SU-DHL-6 (cell line): ENCODE data around the gene CLDN6.

Experiments
- H2AFZ ChIP-seq: fragments of 200-600 bp; sonication (generic); 2 replicates; pipeline ENCODE4 v1.6.1; 2014; ENCODE audit warnings: low read depth, mild to moderate bottlenecking, moderate library complexity, mixed read lengths, antibody characterized with exemption, low read length; ENCODE audit not compliant: severe bottlenecking
- H3F3A ChIP-seq: fragments of 200-600 bp; shearing (Covaris generic); 2 replicates; pipeline ENCODE4 v1.6.0; 2016; ENCODE audit warnings: antibody characterized with exemption, mild to moderate bottlenecking; ENCODE audit not compliant: insufficient read depth
- H3K27ac ChIP-seq: fragments of 200-600 bp; sonication (generic); 2 replicates; pipeline ENCODE4 v1.5.1; 2016; ENCODE audit warnings: low read depth, mild to moderate bottlenecking, low read length, moderate library complexity, mixed read lengths
- H3K27me3 ChIP-seq: fragments of 200-600 bp; sonication (generic), shearing (Covaris generic); 2 replicates; pipeline ENCODE4 v1.6.0; 2014; ENCODE audit warnings: mild to moderate bottlenecking, low read length
- H3K36me3 ChIP-seq: fragments of 200-600 bp; sonication (generic); 2 replicates; pipeline ENCODE4 v1.6.1; 2014; ENCODE audit warnings: mild to moderate bottlenecking, low read length, mixed read lengths
- H3K4me2 ChIP-seq: fragments of 300-600, 200-600 bp; shearing (Covaris generic), sonication (generic); 2 replicates; pipeline ENCODE4 v1.6.0; 2014; ENCODE audit warnings: low read length, low read depth, mild to moderate bottlenecking; ENCODE audit not compliant: poor library complexity, severe bottlenecking
- H3K4me3 ChIP-seq: fragments of 200-600 bp; sonication (generic); 2 replicates; pipeline ENCODE4 v1.5.1; 2014; ENCODE audit warnings: antibody characterized with exemption, low read length, mild to moderate bottlenecking, mixed read lengths; ENCODE audit not compliant: insufficient read depth, poor library complexity, severe bottlenecking
- H3K79me2 ChIP-seq: fragments of 200-600 bp; sonication (generic); 2 replicates; pipeline ENCODE4 v1.6.1; 2014; ENCODE audit warnings: mild to moderate bottlenecking, low read length, moderate library complexity; ENCODE audit not compliant: insufficient read depth
- H3K9ac ChIP-seq: fragments of 200-600 bp; sonication (generic); 2 replicates; pipeline ENCODE4 v1.7.0; 2014; ENCODE audit warnings: mild to moderate bottlenecking, low read length
- H3K9me2 ChIP-seq: fragments of 200-600 bp; sonication (generic); replicated peaks from 2 replicates; pipeline ENCODE4 v1.6.1; 2014; ENCODE audit warnings: low read length; ENCODE audit not compliant: insufficient read depth
- H3K9me3 ChIP-seq: fragments of 200-600 bp; sonication (generic); 2 replicates; pipeline ENCODE4 v1.6.1; 2014; ENCODE audit warnings: low read length, mixed read lengths; ENCODE audit not compliant: insufficient read depth
- H4K20me1 ChIP-seq: fragments of 200-600 bp; sonication (generic); 2 replicates; pipeline ENCODE4 v1.6.1; 2014; ENCODE audit warnings: low read depth, mild to moderate bottlenecking, antibody characterized with exemption, low read length, moderate library complexity, mixed read lengths
- EZH2phosphoT487 ChIP-seq: fragments of 200-600 bp; sonication (generic), shearing (Covaris generic); conservative IDR thresholded peaks from 2 replicates; pipeline ENCODE4 v1.6.1; 2018; ENCODE audit warnings: mild to moderate bottlenecking, antibody characterized with exemption, low read length, moderate library complexity, mixed read lengths
- TF ChIP-seq, protein P1 (sequence below): fragments of 200-600 bp; sonication (generic); IDR thresholded peaks from one replicate; pipeline ENCODE4 v1.5.1; 2017; ENCODE audit warnings: antibody characterized with exemption, mild to moderate bottlenecking, low read length, moderate library complexity; ENCODE audit not compliant: insufficient read depth, poor library complexity, severe bottlenecking

The CLDN6 gene

DNA sequence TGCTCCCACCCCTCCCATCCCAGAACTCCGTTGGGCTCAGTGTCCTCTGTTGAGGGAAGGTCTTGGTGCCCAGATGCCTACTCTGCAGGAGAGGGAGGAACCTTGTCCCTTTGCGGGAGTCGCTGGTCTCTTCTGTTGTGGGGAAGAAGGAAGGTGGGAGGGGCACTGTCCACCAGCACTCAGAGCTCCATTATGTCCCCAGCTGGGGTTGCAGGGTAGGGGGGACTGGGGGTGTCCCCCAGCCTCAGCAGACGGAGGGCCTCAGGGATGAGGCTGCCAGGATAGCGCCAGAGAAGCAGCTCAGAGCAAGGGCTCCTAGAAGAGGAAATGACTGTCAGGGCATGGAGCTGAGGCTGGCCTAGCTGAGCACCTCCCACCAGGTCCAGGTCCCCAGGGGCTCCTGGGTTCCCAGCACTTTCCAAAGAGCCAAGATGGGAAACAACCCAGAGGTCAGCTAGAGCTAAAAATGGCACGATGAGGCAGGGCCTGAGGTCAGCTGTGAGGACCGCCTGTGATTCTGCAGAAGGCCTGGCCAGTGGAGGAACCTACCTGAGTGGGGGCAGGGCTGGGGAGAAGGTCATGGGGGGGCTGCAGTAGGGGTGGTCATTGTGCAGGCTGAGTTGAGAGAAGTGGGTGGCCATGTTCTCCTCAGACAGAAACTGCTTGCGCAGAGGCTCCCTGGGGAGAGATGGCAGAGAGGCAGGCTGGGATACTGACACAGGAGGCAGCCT lies 4.9 kb upstream of the CLDN6 start:
- H3K27me3 ChIP-seq, result no peaks in the 10 kb centered on the region
- peak overlapping the region; percentile 97 for H3K4me2 ChIP-seq
- no peaks in the 10 kb centered on the region for H3K9me3 ChIP-seq
- no peaks in the 10 kb centered on the region for H4K20me1 ChIP-seq
- peak overlapping the region; percentile 73 for H3K4me3 ChIP-seq
- no peaks in the 10 kb centered on the region for H3K9me2 ChIP-seq
- H3K27ac ChIP-seq, result peak overlapping the region; percentile 79
- peak overlapping the region; percentile 79 for H3K9ac ChIP-seq
- no peaks in the 10 kb centered on the region for H3K36me3 ChIP-seq
- H2AFZ ChIP-seq, result no peak overlapping the region
- H3F3A ChIP-seq, result peaks cover 18% of the 10 kb centered on the region
- no peaks in the 10 kb centered on the region for H3K79me2 ChIP-seq
- TF ChIP-seq, protein P1, sequence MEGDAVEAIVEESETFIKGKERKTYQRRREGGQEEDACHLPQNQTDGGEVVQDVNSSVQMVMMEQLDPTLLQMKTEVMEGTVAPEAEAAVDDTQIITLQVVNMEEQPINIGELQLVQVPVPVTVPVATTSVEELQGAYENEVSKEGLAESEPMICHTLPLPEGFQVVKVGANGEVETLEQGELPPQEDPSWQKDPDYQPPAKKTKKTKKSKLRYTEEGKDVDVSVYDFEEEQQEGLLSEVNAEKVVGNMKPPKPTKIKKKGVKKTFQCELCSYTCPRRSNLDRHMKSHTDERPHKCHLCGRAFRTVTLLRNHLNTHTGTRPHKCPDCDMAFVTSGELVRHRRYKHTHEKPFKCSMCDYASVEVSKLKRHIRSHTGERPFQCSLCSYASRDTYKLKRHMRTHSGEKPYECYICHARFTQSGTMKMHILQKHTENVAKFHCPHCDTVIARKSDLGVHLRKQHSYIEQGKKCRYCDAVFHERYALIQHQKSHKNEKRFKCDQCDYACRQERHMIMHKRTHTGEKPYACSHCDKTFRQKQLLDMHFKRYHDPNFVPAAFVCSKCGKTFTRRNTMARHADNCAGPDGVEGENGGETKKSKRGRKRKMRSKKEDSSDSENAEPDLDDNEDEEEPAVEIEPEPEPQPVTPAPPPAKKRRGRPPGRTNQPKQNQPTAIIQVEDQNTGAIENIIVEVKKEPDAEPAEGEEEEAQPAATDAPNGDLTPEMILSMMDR, result no peak
- TF ChIP-seq EZH2phosphoT487, result no peak

DNA sequence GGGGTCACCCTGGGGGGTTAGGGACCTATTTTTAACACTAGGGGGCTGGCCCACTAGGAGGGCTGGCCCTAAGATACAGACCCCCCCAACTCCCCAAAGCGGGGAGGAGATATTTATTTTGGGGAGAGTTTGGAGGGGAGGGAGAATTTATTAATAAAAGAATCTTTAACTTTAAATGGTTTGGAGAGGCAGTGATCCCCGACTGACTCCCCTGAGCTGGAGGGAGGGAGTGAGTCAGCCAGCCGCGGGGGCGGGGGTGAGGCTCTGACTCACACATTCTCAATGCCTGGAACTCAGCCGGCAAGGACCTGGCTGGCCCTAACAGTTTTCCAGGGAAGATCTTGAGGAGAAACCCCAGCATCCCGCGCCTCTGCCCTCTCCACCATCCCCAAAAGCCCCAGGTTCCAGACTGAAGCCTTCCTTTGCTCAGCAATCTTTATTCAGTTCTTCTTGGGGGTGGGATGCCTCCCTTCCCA lies 4.3 kb upstream of the CLDN6 start:
- H3K36me3 ChIP-seq, result no peaks in the 10 kb centered on the region
- H3F3A ChIP-seq, result peaks cover 18% of the 10 kb centered on the region
- TF ChIP-seq, protein P1, result no peak
- TF ChIP-seq EZH2phosphoT487, result no peak
- H3K9ac ChIP-seq, result peak overlapping the region; percentile 79; the same call in 1 of the 2 replicates
- peak overlapping the region; percentile 97 for H3K4me2 ChIP-seq
- no peak overlapping the region for H3K4me3 ChIP-seq
- no peaks in the 10 kb centered on the region for H3K9me2 ChIP-seq
- H4K20me1 ChIP-seq, result no peaks in the 10 kb centered on the region
- H3K27ac ChIP-seq, result peak overlapping the region; percentile 79; the same call in 1 of the 2 replicates
- H3K79me2 ChIP-seq, result no peaks in the 10 kb centered on the region
- H3K9me3 ChIP-seq, result no peaks in the 10 kb centered on the region
- H2AFZ ChIP-seq, result no peak overlapping the region
- H3K27me3 ChIP-seq, result no peaks in the 10 kb centered on the region

DNA sequence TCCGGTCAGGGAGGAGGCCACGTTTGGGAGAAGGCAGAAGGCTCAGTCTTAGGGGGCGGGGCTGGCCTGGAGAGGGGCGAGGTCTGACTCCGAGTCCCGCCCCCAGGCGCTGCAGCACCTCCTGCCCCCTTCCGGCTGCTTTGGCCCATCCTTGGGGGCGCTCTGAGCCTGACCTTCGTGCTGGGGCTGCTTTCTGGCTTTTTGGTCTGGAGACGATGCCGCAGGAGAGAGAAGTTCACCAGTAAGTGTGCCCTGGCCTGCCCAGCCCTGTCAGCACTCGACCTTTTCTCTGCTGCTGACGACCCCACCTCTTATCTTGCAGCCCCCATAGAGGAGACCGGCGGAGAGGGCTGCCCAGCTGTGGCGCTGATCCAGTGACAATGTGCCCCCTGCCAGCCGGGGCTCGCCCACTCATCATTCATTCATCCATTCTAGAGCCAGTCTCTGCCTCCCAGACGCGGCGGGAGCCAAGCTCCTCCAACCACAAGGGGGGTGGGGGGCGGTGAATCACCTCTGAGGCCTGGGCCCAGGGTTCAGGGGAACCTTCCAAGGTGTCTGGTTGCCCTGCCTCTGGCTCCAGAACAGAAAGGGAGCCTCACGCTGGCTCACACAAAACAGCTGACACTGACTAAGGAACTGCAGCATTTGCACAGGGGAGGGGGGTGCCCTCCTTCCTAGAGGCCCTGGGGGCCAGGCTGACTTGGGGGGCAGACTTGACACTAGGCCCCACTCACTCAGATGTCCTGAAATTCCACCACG lies 3.6 kb upstream of the CLDN6 start:
- Histone ChIP-seq H3K9ac (peak overlapping the region; percentile 68), H3K4me2 (peak overlapping the region; percentile 97)

More for the DNA sequence above, 3.6 kb upstream of the CLDN6 start:
- Histone ChIP-seq H3K27me3 (no peaks in the 10 kb centered on the region), H2AFZ (no peak overlapping the region), H3F3A (peaks cover 18% of the 10 kb centered on the region), H3K36me3 (no peaks in the 10 kb centered on the region), H4K20me1 (no peaks in the 10 kb centered on the region), H3K79me2 (no peaks in the 10 kb centered on the region), H3K27ac (peak overlapping the region; percentile 79), H3K9me3 (no peaks in the 10 kb centered on the region), H3K9me2 (no peaks in the 10 kb centered on the region), H3K4me3 (peak overlapping the region; percentile 65)
- TF ChIP-seq EZH2phosphoT487, result no peak
- TF ChIP-seq, protein P1, result peak; percentile 42
